PC-9 (cell line): Measurements from ENCODE around the gene CMBL. TPM values are rescaled to one million over a fixed set of nuclear protein-coding genes. Genes with fewer than 3 reads are reported as not detected.

ENCODE experiments used
- BruUV-seq: library from RNA; stranded (reverse); fragments of 400-500 nt; replicated peaks from 2 replicates; lab custom pipeline; 2021; lab: Mats Ljungman, UMichigan
- CTCF ChIA-PET: fragments of 300-600 bp; sonication (Branson Sonifier 250); formaldehyde crosslinking; loops from one replicate; lab custom pipeline; 2022; ENCODE audit warnings: antibody characterized with exemption; lab: Charles Lee
- POLR2A ChIA-PET: fragments of 300-600 bp; sonication (Branson Sonifier 250); formaldehyde crosslinking; loops from one replicate; lab custom pipeline; 2022; ENCODE audit warnings: antibody characterized with exemption; ENCODE audit not compliant: unreplicated experiment; lab: Charles Lee
- DNase-seq, 2 experiments: peaks; one replicate each; pipeline versions ENCODE4 v3.0.0 to v3.0.0-alpha.2; 2015 to 2022; ENCODE audit warnings: mixed read lengths in 1 of 2
- H2AFZ ChIP-seq: fragments of 200-600 bp; sonication (generic); 2 replicates; pipeline ENCODE4 v1.8.1; 2017; ENCODE audit warnings: antibody characterized with exemption
- H3F3A ChIP-seq: fragments of 200-600 bp; sonication (generic); 2 replicates; pipeline ENCODE4 v1.8.1; 2017; ENCODE audit warnings: antibody characterized with exemption, mild to moderate bottlenecking, low read depth; ENCODE audit not compliant: insufficient read depth
- H3K27ac ChIP-seq: fragments of 200-600 bp; sonication (generic); 2 replicates; pipeline ENCODE4 v1.6.1; 2016; ENCODE audit warnings: mixed run types
- H3K27me3 ChIP-seq: fragments of 200-600 bp; sonication (generic); 2 replicates; pipeline ENCODE4 v1.6.1; 2016; ENCODE audit warnings: low read depth, mixed run types; ENCODE audit not compliant: insufficient read depth
- H3K36me3 ChIP-seq: fragments of 200-600 bp; sonication (generic); 2 replicates; pipeline ENCODE4 v1.6.1; 2016; ENCODE audit warnings: low read depth, mixed run types
- H3K4me1 ChIP-seq: fragments of 200-600 bp; sonication (generic); replicated peaks from 2 replicates; pipeline ENCODE4 v1.6.1; 2016; ENCODE audit warnings: mixed run types; ENCODE audit not compliant: insufficient read depth
- H3K4me2 ChIP-seq: fragments of 200-600 bp; sonication (generic); 2 replicates; pipeline ENCODE4 v1.6.1; 2017; ENCODE audit warnings: mixed run types
- H3K4me3 ChIP-seq: fragments of 200-600 bp; sonication (generic); 2 replicates; pipeline ENCODE4 v1.6.1; 2016; ENCODE audit warnings: mixed run types
- H3K79me2 ChIP-seq: fragments of 200-600 bp; sonication (generic); 2 replicates; pipeline ENCODE4 v1.6.1; 2017; ENCODE audit warnings: low read depth, mixed run types
- H3K9me2 ChIP-seq: fragments of 200-600 bp; sonication (generic); 2 replicates; pipeline ENCODE4 v1.8.1; 2017; ENCODE audit warnings: mild to moderate bottlenecking; ENCODE audit not compliant: insufficient read depth
- H3K9me3 ChIP-seq: fragments of 200-600 bp; sonication (generic); 2 replicates; pipeline ENCODE4 v1.8.1; 2016; ENCODE audit warnings: low read depth; ENCODE audit not compliant: insufficient read depth
- H4K20me1 ChIP-seq: fragments of 200-600 bp; sonication (generic); 2 replicates; pipeline ENCODE4 v1.8.1; 2017; ENCODE audit not compliant: insufficient read depth
- CTCF ChIP-seq: fragments of 200-600 bp; sonication (generic); conservative IDR thresholded peaks from 2 replicates; pipeline ENCODE4 v1.6.1; 2017; ENCODE audit warnings: mixed run types, antibody characterized with exemption, mild to moderate bottlenecking, moderate library complexity
- EZH2 ChIP-seq: fragments of 200-600 bp; sonication (generic); IDR thresholded peaks from 2 replicates; pipeline ENCODE4 v1.8.0; 2017; ENCODE audit warnings: antibody characterized with exemption, low read depth
- intact Hi-C: fragments of 100-400 bp; cut with micrococcal nuclease; formaldehyde crosslinking; loops from one replicate; pipeline ENCODE4 v1.10.0; 2022; ENCODE audit not compliant: unreplicated experiment
- total RNA-seq: library from RNA; stranded (reverse); gene quantifications from 2 replicates; pipeline ENCODE4 v1.2.3, GENCODE V29; 2021

Gene CMBL
- total RNA-seq, 1 experiment from 2014 or later = 286 TPM

- peaks cover 37% of the 10 kb centered on the region for H4K20me1 ChIP-seq
Observed at GRCh38 chr5:10262995-10263394, 44.7 kb downstream of the CMBL start.

GRCh38 chr5:10262121-10262774 lies 45.5 kb downstream of the CMBL start:
- Histone ChIP-seq H3K27me3 (no peaks in the 10 kb centered on the region), H3K9me3 (no peaks in the 10 kb centered on the region), H3K9me2 (no peaks in the 10 kb centered on the region), H3F3A (peaks cover 83% of the 10 kb centered on the region), H3K79me2 (peaks cover 17% of the 10 kb centered on the region), H3K4me2 (no peak overlapping the region), H3K4me3 (no peak overlapping the region), H3K36me3 (peaks cover 73% of the 10 kb centered on the region), H3K4me1 (peaks cover 18% of the 10 kb centered on the region), H3K27ac (no peak overlapping the region), H4K20me1 (peaks cover 45% of the 10 kb centered on the region), H2AFZ (no peak overlapping the region)
- DNase-seq = no peak
- BruUV-seq = no TSS peak
- intact Hi-C loops = no loop called here
- POLR2A ChIA-PET = interaction anchor here (0.6 to 1.0 kb wide), 4 partner anchors 12 to 356 kb away, joined by 3 to 12 read pairs (median 8); partner anchors contain the start of gene CCT5
- no peak for TF ChIP-seq EZH2
- CTCF ChIA-PET = no interaction called here

More at GRCh38 chr5:10262995-10263394, 44.7 kb downstream of the CMBL start:
- TF ChIP-seq EZH2 (no peak), CTCF (no peak)
- H3K27me3 ChIP-seq = no peaks in the 10 kb centered on the region
- no peaks in the 10 kb centered on the region for H3K9me2 ChIP-seq
- DNase-seq = no peak
- no peak overlapping the region for H3K4me2 ChIP-seq
- H3K4me1 ChIP-seq = peaks cover 24% of the 10 kb centered on the region
- peaks cover 66% of the 10 kb centered on the region for H3K36me3 ChIP-seq
- no peak overlapping the region for H3K4me3 ChIP-seq
- H3K79me2 ChIP-seq = peaks cover 10% of the 10 kb centered on the region; the same call in 1 of the 2 replicates
- peaks cover 88% of the 10 kb centered on the region for H3F3A ChIP-seq
- H2AFZ ChIP-seq = no peak overlapping the region
- no peak overlapping the region; the same call in 1 of the 2 replicates for H3K27ac ChIP-seq
- TSS peak; percentile 1 for BruUV-seq
- POLR2A ChIA-PET = interaction anchor here (0.6 to 1.0 kb wide), 2 partner anchors 13 to 98 kb away, joined by 5 to 12 read pairs; partner anchors contain the start of gene CCT5
- CTCF ChIA-PET = no interaction called here
- intact Hi-C loops = no loop called here
- no peaks in the 10 kb centered on the region for H3K9me3 ChIP-seq

- H3K4me1 ChIP-seq = peaks cover 6% of the 10 kb centered on the region
- peaks cover 56% of the 10 kb centered on the region for H4K20me1 ChIP-seq
- H3K27ac ChIP-seq = no peak overlapping the region
- H3K9me3 ChIP-seq = no peaks in the 10 kb centered on the region
- POLR2A ChIA-PET = no interaction called here
- intact Hi-C loops = loop anchor here (1.0 kb wide), 1 partner anchor 9 kb away; no protein-coding TSS in a partner anchor
- H2AFZ ChIP-seq = no peak overlapping the region
- TF ChIP-seq EZH2 = no peak
- no peak for TF ChIP-seq CTCF
- peaks cover 29% of the 10 kb centered on the region for H3K79me2 ChIP-seq
- H3K36me3 ChIP-seq = peaks cover 84% of the 10 kb centered on the region
- DNase-seq = no peak
- no peaks in the 10 kb centered on the region for H3K9me2 ChIP-seq
- BruUV-seq = no TSS peak
- CTCF ChIA-PET = no interaction called here
- H3K4me3 ChIP-seq = no peak overlapping the region
- peaks cover 74% of the 10 kb centered on the region for H3F3A ChIP-seq
- H3K4me2 ChIP-seq = no peak overlapping the region
- H3K27me3 ChIP-seq = no peaks in the 10 kb centered on the region
Observed at GRCh38 chr5:10261065-10261464, 46.6 kb downstream of the CMBL start.
